ENCODE data around the gene PWWP3B. TPM values are rescaled to one million over a fixed set of nuclear protein-coding genes. Genes with fewer than 3 reads are reported as not detected.
A peak's percentile ranks its signal among the peaks of the same experiment; 100 is the strongest.
"Not testable (repeated sequence)": the region's sequence is repeated elsewhere in the genome, so short reads cannot be mapped to it uniquely, and the experiment has no call there.

The PWWP3B gene
- total and polyA plus RNA-seq, 8 donors, result 4.0 to 13.6 (median 6.6) TPM

GRCh38 chrX:106177982-106178321 lies 9.8 kb downstream of the PWWP3B start:
- Histone ChIP-seq H3K4me3 (no peak overlapping the region), H3K4me1 (no peaks in the 10 kb centered on the region), H3K27ac (no peak overlapping the region), H3K9me3 (no peaks in the 10 kb centered on the region), H3K36me3 (no peaks in the 10 kb centered on the region), H3K27me3 (no peaks in the 10 kb centered on the region)
- no peak for TF ChIP-seq CTCF (IDR thresholded peaks at IDR 0.05)
- 64 to 91% methylated on average over 4 of the region's 4 CpGs for WGBS, 2 donors
- ATAC-seq, result no peak
- no peak for DNase-seq
- FAIRE-seq, result no peak
- intact Hi-C loops (cut with DNase I), result no loop called here

GRCh38 chrX:106178826-106179225 lies 10.7 kb downstream of the PWWP3B start:
- intact Hi-C loops (cut with DNase I), result no loop called here
- no peak for TF ChIP-seq CTCF (IDR thresholded peaks at IDR 0.05)
- H3K36me3 ChIP-seq, result no peaks in the 10 kb centered on the region
- H3K27me3 ChIP-seq, result no peaks in the 10 kb centered on the region
- WGBS, 2 donors, result 75 to 88% methylated on average over 5 of the region's 5 CpGs
- FAIRE-seq (no peak), DNase-seq (no peak), ATAC-seq (no peak)
- H3K4me1 ChIP-seq, result no peaks in the 10 kb centered on the region
- no peak overlapping the region for H3K27ac ChIP-seq
- no peaks in the 10 kb centered on the region for H3K9me3 ChIP-seq
- H3K4me3 ChIP-seq, result no peak overlapping the region

- H3K36me3 ChIP-seq; H3K4me3 ChIP-seq; FAIRE-seq; H3K27ac ChIP-seq; H3K27me3 ChIP-seq; H3K9me3 ChIP-seq; DNase-seq; intact Hi-C loops (cut with DNase I); H3K4me1 ChIP-seq; ATAC-seq: not testable (repeated sequence)
- WGBS, 2 donors, result 77 to 82% methylated on average over 6 of the region's 6 CpGs
These were observed 15.6 kb downstream of the PWWP3B start for GRCh38 chrX:106183685-106184084.

- Histone ChIP-seq H3K36me3 (peaks cover 0 to 8% (median 0%) of the 10 kb centered on the region in 3 donors), H3K4me1 (no peaks in the 10 kb centered on the region), H3K4me3 (no peak overlapping the region), H3K27me3 (peaks cover 0 to 3% (median 0%) of the 10 kb centered on the region in 4 donors), H3K9me3 (no peaks in the 10 kb centered on the region), H3K27ac (no peak overlapping the region)
- intact Hi-C loops (cut with DNase I), result no loop called here
- no peak for DNase-seq
- no peak for FAIRE-seq
- no peak for TF ChIP-seq CTCF (IDR thresholded peaks at IDR 0.05)
- ATAC-seq, result no peak
- WGBS, 2 donors, result 43 to 70% methylated on average over 3 of the region's 3 CpGs
These were observed 33.5 kb downstream of the PWWP3B start for GRCh38 chrX:106201502-106202178.

- Histone ChIP-seq H3K27me3 (peaks cover 0 to 3% (median 0%) of the 10 kb centered on the region in 4 donors), H3K36me3 (peaks cover 0 to 8% (median 0%) of the 10 kb centered on the region in 3 donors), H3K27ac (no peak overlapping the region), H3K4me3 (no peak overlapping the region), H3K4me1 (no peaks in the 10 kb centered on the region), H3K9me3 (no peaks in the 10 kb centered on the region)
- peak; percentile 26 for FAIRE-seq
- TF ChIP-seq CTCF (IDR thresholded peaks at IDR 0.05), result no peak
- intact Hi-C loops (cut with DNase I), result no loop called here
- no peak for ATAC-seq
- no peak for DNase-seq
These were observed 35.2 kb downstream of the PWWP3B start for GRCh38 chrX:106203315-106203714.

All from pancreas (tissue), 10 donors.